ENCODE measurements around the gene RSPH6A.

DNA sequence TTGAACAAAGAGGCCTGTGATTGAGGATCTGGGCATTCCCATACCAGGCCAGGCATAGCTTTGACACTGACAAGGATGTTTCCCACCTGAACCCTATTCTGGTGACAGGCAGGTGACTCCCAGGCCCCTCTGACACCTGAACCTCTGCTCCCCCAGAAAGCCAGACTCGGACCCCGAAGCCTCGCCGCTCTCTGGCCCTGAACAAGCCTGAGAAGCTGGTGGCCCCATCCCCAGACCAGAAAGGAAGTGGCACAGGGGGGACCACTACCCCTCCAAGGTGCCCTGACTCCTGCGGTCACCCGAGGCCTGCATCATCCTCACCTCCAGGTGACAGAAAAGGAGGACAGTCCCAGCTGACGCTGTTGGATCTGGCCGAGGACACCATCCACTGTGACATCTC, 60.8 kb downstream of the RSPH6A start:
- TF ChIP-seq, protein P1, sequence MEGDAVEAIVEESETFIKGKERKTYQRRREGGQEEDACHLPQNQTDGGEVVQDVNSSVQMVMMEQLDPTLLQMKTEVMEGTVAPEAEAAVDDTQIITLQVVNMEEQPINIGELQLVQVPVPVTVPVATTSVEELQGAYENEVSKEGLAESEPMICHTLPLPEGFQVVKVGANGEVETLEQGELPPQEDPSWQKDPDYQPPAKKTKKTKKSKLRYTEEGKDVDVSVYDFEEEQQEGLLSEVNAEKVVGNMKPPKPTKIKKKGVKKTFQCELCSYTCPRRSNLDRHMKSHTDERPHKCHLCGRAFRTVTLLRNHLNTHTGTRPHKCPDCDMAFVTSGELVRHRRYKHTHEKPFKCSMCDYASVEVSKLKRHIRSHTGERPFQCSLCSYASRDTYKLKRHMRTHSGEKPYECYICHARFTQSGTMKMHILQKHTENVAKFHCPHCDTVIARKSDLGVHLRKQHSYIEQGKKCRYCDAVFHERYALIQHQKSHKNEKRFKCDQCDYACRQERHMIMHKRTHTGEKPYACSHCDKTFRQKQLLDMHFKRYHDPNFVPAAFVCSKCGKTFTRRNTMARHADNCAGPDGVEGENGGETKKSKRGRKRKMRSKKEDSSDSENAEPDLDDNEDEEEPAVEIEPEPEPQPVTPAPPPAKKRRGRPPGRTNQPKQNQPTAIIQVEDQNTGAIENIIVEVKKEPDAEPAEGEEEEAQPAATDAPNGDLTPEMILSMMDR (IDR thresholded peaks at IDR 0.05): no peak
- TF ChIP-seq POLR2A (IDR thresholded peaks at IDR 0.05; ENCODE audit: low read depth): no peak
- TF ChIP-seq EP300 (IDR thresholded peaks at IDR 0.05): no peak
- no peak for TF ChIP-seq POLR2AphosphoS5 (IDR thresholded peaks at IDR 0.05)
